ENCODE data around the gene TATDN2.

- TF ChIP-seq POLR2A (IDR thresholded peaks at IDR 0.05; ENCODE audit: low read length) (no peak), GATA1 (IDR thresholded peaks at IDR 0.05; ENCODE audit: low read depth, low read length) (no peak)
These were observed 21.2 kb downstream of the TATDN2 start for GRCh38 chr3:10269443-10269842.
